Activated CD4-positive, CD25-positive, alpha-beta regulatory T cell (primary cell): ENCODE results near the gene JMJD1C.
"Not testable (repeated sequence)": the region's sequence is repeated elsewhere in the genome, so short reads cannot be mapped to it uniquely, and the experiment has no call there.

Experiments used
- DNase-seq, 4 experiments: peaks; one replicate each; lab custom pipeline; 2025; lab: John Stamatoyannopoulos, UW

The JMJD1C gene

DNA sequence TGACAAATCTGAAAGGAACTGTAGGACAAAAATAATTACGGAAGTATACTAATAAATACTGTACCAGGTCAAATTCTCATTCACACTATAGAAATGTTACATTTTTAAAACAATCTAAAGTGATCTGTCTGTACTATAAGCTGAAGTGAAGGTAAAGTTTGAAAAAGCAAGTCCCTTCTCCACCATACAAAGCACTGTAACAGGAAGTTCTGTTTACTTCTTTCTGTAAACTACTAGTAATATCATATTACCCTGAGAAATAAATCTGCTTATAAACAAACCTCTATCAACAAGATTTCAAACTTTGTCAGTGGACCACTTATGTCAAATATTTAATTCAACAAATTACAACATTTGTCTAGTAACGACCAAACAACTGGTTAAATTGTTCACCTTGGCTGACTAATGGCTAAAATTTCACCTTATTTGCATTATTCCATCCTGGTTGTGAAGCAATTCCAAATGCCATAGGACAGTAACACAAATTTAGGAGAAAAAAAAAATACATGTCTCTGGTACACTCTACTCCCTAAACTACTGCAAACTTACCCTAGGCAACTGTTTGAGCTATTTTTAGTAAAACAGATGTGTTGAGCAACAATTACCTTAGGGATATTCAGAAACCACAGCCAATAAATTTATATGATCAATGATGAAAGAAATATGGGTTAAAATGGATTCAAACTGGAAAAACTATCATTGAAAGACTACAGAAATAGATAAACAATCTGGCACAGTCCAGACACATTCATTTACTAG, 206.7 kb downstream of the JMJD1C start:
- no peak for DNase-seq

DNA sequence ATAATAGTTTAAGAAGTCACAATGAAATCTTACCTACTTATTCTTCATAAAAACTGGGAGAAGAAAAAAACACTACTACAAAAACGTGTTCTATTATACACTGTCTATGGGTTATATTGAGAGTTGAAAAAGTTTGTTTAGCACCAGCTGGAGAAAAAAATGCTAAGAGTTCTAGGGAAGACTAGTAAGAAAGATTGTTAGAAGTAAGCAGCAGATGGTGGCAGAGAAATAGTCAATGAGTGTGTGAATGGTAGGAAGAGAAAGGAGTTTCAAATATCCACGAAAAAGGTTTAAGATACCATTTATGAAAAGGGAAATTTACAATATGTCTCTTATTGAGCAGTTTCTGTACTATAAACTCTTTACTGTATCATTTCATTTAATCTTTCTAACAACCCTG, 208.0 kb downstream of the JMJD1C start:
- no peak for DNase-seq

DNA sequence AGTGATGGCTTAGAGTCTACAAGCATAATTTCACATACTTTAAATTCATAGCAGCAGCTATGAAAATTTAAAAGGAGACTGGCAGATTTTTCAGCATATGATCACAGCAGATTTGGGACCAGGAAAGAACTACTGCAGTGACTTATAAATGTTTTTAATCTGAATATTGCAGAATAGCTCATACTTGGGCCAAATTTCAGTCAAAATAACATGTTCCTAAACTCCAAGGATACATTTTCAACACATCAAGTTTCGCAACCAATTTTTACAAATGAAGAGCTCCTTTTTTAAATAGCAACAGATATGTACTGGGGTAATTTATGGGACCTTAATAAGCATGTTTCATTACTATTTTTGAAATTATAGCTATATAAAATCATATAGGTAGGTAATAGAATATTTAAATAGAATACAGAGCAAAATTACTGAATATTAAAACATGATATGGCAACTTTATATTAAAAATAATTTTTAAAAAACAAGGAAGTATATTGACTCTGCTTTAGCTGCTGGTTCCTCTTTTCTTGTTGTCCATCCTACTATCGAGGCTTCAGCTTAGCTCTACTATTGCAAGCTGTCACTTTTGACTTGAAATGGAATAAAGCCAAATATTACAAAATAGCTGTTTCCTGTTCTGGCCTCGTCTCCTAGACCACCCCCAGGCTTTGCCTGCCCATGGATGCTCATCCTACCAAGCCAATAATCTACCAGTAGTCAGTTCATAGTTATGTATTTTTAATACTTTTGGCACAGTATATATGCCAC, 209.6 kb downstream of the JMJD1C start:
- DNase-seq: no peak

DNA sequence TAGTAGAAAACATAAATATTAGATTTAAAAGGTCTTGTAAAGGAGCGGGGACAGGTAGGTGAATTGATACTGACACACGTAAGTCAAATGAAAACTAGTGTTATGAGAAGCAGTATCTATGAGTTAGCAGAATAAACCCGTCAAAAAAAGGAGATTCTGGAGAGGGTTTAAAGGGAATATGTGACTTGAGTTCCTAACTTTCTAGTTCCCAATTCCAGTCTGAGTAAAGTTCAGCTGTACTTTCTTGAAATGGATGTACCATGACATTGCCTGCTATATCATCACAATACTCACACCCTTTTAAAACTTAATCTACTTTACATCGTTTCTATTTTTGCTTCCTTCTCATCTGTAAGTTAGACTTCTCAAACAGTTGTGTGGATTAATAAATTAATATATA, 210.5 kb downstream of the JMJD1C start:
- no peak for DNase-seq

DNA sequence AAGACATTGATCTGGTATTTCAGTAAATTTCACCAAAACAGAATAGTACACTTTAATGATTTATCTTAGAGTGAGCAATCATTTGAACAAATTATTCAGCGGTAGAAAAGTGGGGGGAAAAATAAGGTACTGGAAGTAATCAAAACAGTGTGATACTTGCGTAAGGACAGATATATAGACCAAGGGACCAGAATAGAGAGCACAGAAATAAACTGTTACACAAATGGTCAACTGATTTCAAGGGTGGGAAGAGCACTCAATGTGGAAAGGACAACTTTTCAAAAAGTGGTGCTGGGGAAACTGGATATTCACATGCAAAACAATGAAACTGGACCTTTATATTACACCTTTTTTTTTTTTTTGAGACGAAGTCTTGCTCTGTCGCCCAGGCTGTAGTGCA, 212.7 kb downstream of the JMJD1C start:
- no peak for DNase-seq

DNA sequence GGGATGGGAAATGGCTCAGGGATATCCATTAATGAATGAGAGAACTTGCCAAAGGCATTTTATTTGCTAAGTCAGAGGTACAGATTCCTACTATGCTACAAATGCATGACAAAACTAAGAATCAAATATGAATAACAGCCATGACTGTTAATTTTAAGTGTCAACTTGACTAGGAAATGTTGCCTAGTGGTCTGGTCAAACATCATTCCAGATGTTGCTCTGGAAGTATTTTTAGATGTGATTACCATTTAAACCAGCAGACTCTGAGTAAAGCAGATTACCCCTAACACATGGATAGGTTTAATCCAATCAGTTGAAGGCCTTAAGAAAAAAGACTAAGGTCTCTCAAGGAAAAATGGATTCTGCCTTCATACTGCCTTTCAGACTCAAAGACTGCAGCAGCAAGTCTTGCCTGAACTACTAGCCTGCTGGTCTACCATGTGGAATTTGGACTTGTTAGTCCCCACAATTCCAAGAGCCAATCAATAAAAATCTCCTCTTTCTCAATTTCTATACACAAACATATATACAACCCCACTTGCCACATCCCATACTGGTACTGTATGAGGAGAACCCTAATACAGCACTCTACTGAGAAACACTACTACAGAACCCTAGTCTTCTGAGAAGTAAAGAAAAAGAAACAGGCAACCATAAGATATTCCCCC, 213.5 kb downstream of the JMJD1C start:
- DNase-seq: no peak

DNA sequence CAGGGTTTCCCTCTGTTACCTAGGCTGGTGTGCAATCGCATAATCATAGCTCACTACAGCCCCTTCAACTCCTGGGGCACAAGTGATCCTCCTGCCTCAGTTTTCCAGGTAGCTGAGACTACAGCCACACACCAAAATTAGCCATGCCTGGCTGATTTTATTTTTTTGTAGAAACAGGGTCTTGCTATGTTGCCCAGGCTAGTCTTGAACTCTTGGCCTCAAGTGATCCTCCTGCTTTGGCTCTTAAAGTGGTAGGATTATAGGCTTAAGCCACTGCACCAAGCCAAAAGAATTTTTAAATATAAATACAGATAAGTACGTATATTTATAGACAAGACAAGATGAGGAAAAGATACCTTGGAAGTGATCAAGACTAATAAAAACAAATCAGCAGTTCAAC, 215.7 kb downstream of the JMJD1C start:
- DNase-seq: no peak

DNA sequence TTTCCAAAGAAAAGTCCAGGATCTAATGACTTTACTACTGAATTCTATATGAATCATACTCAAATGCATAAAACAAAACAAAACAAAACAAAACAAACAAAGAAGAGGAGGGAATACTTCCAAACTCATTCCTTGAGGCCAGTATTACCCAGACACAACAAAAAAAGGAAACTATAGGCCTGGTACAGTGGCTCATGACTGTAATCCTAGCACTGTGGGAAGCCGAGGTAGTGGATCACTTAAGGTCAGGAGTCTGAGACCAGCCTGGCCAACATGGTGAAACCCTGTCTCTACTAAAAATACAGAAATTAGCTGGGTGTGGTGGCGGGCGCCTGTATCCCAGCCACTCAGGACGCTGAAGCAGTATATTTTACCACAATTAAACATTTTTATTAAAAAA, 218.0 kb downstream of the JMJD1C start:
- no peak for DNase-seq

DNA sequence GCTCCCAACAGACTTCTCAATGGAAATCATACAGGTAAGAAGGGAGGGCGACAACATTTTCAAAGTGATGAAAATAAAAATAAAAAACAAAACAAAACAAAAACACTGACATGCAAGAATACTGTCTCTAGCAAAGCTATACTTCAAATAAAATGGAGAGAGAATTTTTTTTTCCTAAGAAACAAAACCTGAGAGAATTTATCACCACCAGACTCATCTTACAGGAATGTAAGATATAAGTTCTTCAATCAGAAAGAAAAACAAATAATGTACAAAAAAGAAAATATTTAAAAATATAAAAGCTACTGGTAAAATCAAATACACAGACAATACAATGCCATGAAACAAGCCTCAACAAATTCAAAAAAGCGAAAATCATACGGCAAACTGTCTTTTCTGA, 219.4 kb downstream of the JMJD1C start:
- DNase-seq: no peak

DNA sequence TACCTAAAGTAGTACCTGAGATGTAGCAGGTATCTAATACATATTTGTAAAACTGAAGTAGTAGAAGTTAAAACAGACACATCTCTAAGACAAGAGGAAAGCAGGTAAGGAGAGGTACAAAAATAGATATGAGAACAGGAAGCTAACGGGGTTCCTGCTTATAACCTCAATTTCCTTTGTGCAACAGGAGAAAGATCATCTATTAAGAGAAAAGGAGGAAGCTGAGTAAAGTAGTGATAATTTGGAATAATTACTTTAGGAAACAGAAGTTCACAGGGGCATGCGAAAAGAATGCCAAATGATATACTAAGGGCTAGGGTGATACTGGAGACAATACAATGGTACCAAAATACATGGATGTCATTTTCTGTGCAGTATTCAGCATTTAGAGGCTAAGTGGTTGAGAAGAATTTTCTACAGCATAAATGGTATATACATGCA, 223.9 kb downstream of the JMJD1C start:
- no peak for DNase-seq

DNA sequence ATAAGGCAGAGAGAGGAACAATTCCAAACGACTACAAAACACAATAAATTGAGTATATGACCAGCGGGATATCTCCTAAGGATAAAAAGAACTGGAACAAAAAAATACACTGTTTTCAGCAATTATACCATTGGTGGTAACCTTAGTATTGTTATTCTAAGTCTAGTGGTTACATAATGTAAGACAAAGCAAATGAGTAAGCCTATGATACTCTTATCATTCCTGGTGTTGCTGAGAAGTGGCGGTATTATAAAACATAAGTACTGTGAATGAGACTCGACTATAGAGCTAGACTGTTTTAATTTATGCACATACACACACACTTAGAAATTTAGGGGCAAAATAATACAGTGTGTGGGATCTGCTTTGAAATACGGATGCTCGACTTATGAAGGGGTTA, 225.0 kb downstream of the JMJD1C start:
- no peak for DNase-seq

DNA sequence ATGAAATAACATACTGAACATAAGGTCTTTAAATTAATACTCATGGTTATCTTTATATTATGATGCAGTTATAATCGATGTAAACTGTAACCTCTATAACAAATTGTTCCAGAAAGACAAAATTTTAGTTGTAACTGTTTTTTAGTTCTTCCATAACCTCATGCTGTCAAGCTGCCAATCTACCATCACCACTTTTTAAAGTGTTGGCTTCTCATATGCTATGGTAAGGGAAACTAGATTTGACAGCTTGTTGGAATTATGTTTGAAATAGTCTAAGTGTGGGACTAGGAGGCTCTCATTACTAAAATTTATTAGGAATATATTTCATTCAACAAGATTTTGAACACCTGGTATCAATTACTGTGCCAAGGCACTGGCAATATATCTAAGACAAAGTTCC, 227.3 kb downstream of the JMJD1C start:
- DNase-seq: no peak

DNA sequence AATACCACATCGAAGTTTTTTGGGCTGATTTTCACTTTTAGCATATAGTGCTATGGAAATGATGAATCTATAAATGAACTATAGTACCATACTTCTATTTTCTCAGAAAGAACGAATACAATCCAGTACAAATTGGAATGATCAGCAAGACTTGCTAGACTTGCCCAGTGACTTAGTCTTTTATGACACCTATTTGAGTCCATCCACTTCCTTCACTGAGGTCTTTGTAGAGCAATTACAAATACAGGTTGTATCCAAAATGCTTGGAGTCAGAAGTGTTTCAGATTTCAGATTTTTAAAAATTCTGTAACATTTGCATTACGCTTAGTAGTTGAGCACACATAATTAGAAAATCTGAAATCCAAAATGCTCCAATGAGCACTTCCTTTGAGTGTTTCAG, 228.4 kb downstream of the JMJD1C start:
- DNase-seq: no peak

DNA sequence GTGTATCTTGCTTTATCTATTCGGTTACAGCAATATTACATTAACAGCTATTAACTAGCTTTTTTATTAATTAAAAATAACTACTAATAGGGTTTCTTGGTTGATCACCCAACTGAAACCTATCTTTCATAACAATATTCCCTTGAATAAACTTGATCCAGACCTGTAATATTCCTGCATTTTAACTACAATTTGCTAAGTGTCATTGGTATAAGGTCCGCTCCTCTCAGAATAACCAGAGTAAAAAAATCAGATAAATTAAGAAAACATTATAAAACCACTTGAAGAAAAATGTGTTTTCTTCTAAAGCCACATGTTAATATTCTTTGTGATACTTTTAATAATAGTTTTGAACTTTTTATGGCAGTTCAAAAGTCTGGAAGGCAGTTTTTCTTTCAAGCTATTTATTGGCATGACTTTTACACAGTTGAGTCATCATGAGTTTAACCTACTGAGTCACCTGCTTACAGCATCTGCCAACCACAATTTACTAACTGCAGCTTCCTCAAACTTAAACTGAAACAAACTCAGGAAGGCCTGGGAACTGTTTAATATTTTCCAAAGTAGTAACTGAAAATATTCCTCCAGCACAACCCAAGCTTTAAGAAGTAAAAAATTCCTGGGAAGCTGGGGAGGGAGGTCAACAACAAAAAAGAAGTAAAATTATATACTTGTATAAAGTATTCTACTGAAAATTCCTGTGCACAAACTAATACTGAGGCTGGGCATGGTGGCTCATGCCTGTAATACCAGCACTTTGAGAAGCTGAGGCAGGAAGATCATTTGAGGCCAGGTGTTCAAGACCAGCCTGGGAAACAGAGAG, 229.5 kb downstream of the JMJD1C start:
- DNase-seq: no peak

DNA sequence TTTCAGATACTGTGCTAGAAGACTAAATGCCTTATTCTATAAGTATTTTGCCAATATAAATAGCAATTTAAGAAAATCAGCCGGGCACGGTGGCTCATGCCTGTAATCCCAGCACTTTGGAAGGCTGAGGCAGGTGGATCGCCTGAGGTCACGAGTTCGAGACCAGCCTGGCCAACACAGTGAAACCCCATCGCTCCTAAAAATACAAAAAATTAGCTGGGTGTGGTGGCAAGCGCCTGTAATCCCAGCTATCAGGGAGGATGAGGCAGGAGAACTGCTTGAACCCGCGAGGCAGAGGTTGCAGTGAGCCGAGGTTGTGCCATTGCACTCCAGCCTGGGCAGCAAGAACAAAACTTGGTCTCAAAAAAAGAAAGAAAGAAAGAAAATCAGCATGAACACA, 230.6 kb downstream of the JMJD1C start:
- not testable (repeated sequence) for DNase-seq

DNA sequence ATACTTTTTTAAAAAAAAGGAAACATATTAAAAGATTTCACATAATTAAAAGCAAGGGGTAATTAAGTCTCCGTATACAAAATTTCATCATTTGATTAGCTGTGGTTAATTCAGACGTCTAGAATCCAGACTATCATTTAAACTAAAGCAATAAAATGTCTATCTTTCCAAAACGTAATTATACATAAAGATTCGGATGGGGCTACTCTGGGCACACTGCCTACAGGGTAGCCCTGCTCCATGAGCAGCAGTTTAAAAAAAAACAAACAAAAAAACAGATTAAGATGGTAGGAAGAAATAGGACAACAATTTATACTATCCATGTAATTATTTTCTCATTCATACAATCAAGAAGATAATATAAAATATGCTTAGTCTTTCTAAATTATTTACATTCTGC, 236.6 kb downstream of the JMJD1C start:
- no peak for DNase-seq

DNA sequence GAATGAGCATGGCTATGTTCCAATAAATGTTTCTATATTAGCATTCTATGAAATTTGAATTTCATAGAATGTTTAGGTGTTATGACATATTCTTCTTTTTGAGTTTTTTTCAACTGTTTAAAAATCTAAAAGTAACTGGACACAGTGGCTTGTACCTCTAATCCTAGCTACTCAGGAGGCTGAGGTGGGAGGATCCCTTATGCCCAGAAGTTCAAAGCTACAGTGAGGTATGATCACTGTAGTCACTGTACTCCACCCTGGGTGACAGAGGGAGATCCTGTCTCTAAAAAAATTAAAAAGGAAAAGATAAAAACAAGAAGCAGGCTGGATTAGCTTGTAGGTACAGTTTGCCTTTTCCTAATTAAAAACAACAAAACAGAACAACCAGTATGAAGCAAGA, 237.5 kb downstream of the JMJD1C start:
- DNase-seq: no peak

DNA sequence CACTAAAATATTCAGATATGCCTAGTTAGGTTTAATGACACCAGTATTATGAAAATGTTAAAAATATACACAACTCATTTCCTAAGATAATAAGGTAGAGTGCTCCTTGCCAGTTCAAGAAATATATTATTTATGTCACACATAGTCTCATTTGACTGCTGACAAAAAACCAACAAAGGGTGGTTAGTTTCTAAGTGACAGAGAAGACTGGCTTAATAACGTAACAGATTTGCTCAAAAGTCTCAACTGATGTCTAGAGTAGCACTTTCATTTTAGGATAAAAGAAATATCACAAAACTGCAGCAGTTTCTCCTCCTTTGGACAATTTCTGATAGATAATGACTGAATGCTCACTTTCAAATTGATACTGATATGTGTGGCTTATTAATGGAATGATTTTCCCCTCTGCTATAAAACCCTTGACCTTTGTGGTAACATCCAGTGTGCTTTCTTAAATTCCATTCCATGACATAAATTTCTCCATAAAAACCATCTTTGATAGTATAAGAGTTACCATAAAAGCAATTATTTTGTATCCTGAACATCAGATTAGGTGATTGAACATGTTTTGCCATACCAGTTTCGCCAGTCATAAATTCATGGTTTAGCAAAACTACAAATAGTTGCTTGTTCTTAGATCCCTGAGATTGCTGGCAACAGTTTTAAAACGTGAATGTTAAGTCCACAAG, 238.4 kb downstream of the JMJD1C start:
- DNase-seq: no peak

DNA sequence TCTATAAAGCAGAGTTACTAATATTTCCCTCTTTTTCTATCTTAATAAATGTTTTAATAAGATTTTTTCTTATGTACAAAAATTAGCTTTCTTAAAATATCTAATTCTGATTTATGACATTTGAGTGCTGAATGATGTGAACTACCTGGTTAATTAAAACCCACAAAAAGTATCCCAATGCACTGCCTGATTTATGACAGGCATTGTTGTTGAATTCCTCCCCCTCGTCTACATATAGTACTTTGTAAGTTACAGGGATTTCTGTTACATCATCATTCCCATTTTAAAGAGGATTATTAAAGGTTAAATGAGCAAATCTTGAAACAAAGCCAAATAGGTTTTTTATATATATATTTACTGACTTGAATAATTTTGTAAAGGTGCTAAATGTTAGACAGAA, 241.5 kb downstream of the JMJD1C start:
- no peak for DNase-seq

DNA sequence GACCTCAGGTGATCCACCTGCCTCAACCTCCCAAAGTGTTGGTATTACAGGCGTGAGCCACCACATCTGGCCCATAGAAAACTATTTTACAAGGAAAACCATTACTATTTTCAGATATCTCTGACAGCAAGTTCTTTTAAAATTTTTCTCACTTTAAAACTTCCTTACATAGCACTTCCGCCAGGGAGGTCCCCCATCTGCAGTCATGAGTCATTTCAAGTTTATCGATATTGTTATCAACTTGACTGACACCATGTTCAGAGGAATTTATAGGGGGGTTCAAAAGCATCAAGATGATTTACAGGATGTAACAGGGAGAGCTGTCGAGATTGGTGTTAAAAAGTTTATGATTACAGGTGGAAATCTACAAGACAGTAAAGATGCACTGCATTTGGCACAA, 243.8 kb downstream of the JMJD1C start:
- no peak for DNase-seq

DNA sequence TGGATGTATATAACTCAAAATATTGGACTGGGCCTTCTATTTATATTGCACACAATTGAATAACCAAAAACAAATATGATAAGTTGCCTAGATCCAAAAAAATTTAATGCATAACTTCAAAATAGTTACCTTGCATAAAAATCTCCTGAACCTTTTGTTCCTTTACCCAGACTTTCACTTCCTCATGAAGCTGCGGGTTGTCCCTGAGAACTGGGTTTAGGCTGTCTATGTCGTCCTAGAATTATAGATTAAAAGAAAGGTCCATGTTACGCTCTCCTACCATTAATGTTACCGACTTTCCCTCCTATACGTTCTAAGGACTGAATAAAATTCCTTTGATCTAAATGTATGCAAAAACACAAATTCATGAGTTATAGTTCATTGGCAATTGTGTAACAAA, 246.0 kb downstream of the JMJD1C start:
- DNase-seq: no peak
